ENCODE results near the gene ZFC3H1. TPM values are rescaled to one million over a fixed set of nuclear protein-coding genes. Genes with fewer than 3 reads are reported as not detected.
A peak's percentile ranks its signal among the peaks of the same experiment; 100 is the strongest.

ZFC3H1 gene
- total and polyA plus RNA-seq, 2 of the 13 experiments (the other 11 are each of a cell fraction or from before 2014, with no cell fraction given), result 17.1 to 38.3 TPM

GRCh38 chr12:71710276-71711125 is 46.9 kb upstream of the ZFC3H1 start:
- Histone ChIP-seq H3K4me3 (replicated peaks in 1 of 3; ENCODE audit: insufficient read depth in 1 of 3, low read depth in 2 of 3, low read length in 3 of 3) (no peak overlapping the region), H3K9ac (ENCODE audit: insufficient read depth, low read depth, low read length) (no peak overlapping the region), H3K4me2 (ENCODE audit: low read depth, low read length) (no peak overlapping the region), H3K9me3 (ENCODE audit: low read length) (peaks cover 14% of the 10 kb centered on the region; the same call in 1 of the 2 replicates), H4K20me1 (ENCODE audit: insufficient read depth, low read length) (no peaks in the 10 kb centered on the region), H3K27me3 (ENCODE audit: control insufficient read depth in 1 of 2, insufficient read depth in 2 of 2, low read length in 2 of 2) (no peaks in the 10 kb centered on the region), H3K36me3 (replicated peaks in 1 of 2; ENCODE audit: control insufficient read depth in 1 of 2, insufficient read depth in 2 of 2, low read length in 2 of 2) (no peaks in the 10 kb centered on the region), H3K27ac (ENCODE audit: extremely low read length, insufficient read depth, low read length) (no peak overlapping the region), H3K4me1 (ENCODE audit: insufficient read depth, low read length) (peaks cover 16% of the 10 kb centered on the region), H3K79me2 (ENCODE audit: insufficient read depth, low read length) (no peaks in the 10 kb centered on the region), H2AFZ (ENCODE audit: low read length) (no peak overlapping the region)
- WGBS (ENCODE audit: low lambda C conversion rate), result 45% methylated on average over 7 of the region's 7 CpGs
- peak; percentile 76 for ATAC-seq
- TF ChIP-seq FOSL2 (CRISPR knock-in tag; IDR thresholded peaks at IDR 0.05), result peak; percentile 79
- TF ChIP-seq CEBPB (IDR thresholded peaks at IDR 0.05; ENCODE audit: borderline replicate concordance, low read depth, low read length), result peak; percentile 58; the same call in 1 of the 2 replicates
- TF ChIP-seq TRAFD1 (CRISPR knock-in tag; IDR thresholded peaks at IDR 0.05; ENCODE audit: borderline replicate concordance), result no peak
- FAIRE-seq, result no peak
- in situ Hi-C loops (cut with HindIII; ENCODE audit: extremely low pct_ligation_motif_present, low pct_unique_long_range_greater_than_20kb), result no loop called here
- ChIA-PET POLR2A (no interaction called here), CTCF (ENCODE audit: low intra/inter-chr PET ratio, low total read pairs) (no interaction called here)
- DNase-seq (ENCODE audit: low spot score), result peak; percentile 34
- no TSS peak for BruUV-seq (replicated peaks)
- intact Hi-C loops (cut with micrococcal nuclease; ENCODE audit: unreplicated experiment), result no loop called here

GRCh38 chr12:71708658-71709057 is 45.0 kb upstream of the ZFC3H1 start:
- Histone ChIP-seq H2AFZ (ENCODE audit: low read length) (no peak overlapping the region), H3K79me2 (ENCODE audit: insufficient read depth, low read length) (no peaks in the 10 kb centered on the region), H3K27me3 (ENCODE audit: control insufficient read depth in 1 of 2, insufficient read depth in 2 of 2, low read length in 2 of 2) (no peaks in the 10 kb centered on the region), H3K4me1 (ENCODE audit: insufficient read depth, low read length) (peaks cover 16% of the 10 kb centered on the region), H4K20me1 (ENCODE audit: insufficient read depth, low read length) (no peaks in the 10 kb centered on the region), H3K4me2 (ENCODE audit: low read depth, low read length) (no peak overlapping the region), H3K36me3 (replicated peaks in 1 of 2; ENCODE audit: control insufficient read depth in 1 of 2, insufficient read depth in 2 of 2, low read length in 2 of 2) (no peaks in the 10 kb centered on the region), H3K27ac (ENCODE audit: extremely low read length, insufficient read depth, low read length) (no peak overlapping the region), H3K4me3 (replicated peaks in 1 of 3; ENCODE audit: insufficient read depth in 1 of 3, low read depth in 2 of 3, low read length in 3 of 3) (no peak overlapping the region), H3K9me3 (ENCODE audit: low read length) (peaks cover 8% of the 10 kb centered on the region; the same call in 1 of the 2 replicates), H3K9ac (ENCODE audit: insufficient read depth, low read depth, low read length) (no peak overlapping the region)
- DNase-seq (ENCODE audit: low spot score), result no peak
- no peak for FAIRE-seq
- POLR2A ChIA-PET, result interaction anchor here (1.4 kb wide), 1 partner anchor 23 kb away, joined by 6 read pairs; the partner anchor contains the start of gene TMEM19
- CTCF ChIA-PET (ENCODE audit: low intra/inter-chr PET ratio, low total read pairs), result no interaction called here
- WGBS (ENCODE audit: low lambda C conversion rate), result 100% methylated on average over 1 of the region's 1 CpG
- in situ Hi-C loops (cut with HindIII; ENCODE audit: extremely low pct_ligation_motif_present, low pct_unique_long_range_greater_than_20kb), result no loop called here
- BruUV-seq (replicated peaks), result no TSS peak
- ATAC-seq, result no peak
- intact Hi-C loops (cut with micrococcal nuclease; ENCODE audit: unreplicated experiment), result no loop called here
- TF ChIP-seq RFXAP (CRISPR knock-in tag; IDR thresholded peaks at IDR 0.05; ENCODE audit: borderline replicate concordance) (no peak), TOPORS (CRISPR knock-in tag; IDR thresholded peaks at IDR 0.05) (no peak), SP2 (CRISPR knock-in tag; IDR thresholded peaks at IDR 0.05) (no peak), NCOA1 (CRISPR knock-in tag; IDR thresholded peaks at IDR 0.05) (no peak), HOXA5 (CRISPR knock-in tag; IDR thresholded peaks at IDR 0.05) (no peak), ZNF484 (CRISPR knock-in tag; IDR thresholded peaks at IDR 0.05; ENCODE audit: borderline replicate concordance, low read depth) (no peak), ASH2L (IDR thresholded peaks at IDR 0.05; ENCODE audit: insufficient read length, low read depth, low read length) (no peak), HDAC1 (CRISPR knock-in tag; IDR thresholded peaks at IDR 0.05) (no peak), PRMT3 (CRISPR knock-in tag; IDR thresholded peaks at IDR 0.05; ENCODE audit: borderline replicate concordance, low read depth) (no peak), MXD4 (CRISPR knock-in tag; IDR thresholded peaks at IDR 0.05) (no peak), ZNF800 (CRISPR knock-in tag; IDR thresholded peaks at IDR 0.05) (no peak), SMARCC2 (IDR thresholded peaks at IDR 0.05) (no peak)

All from HepG2 (cell line).